ENCODE data around the gene ARL6IP4. TPM values are rescaled to one million over a fixed set of nuclear protein-coding genes. Genes with fewer than 3 reads are reported as not detected.

The ARL6IP4 gene
- total RNA-seq, 1 experiment from 2014 or later, result 133 TPM

- TF ChIP-seq, protein P1, sequence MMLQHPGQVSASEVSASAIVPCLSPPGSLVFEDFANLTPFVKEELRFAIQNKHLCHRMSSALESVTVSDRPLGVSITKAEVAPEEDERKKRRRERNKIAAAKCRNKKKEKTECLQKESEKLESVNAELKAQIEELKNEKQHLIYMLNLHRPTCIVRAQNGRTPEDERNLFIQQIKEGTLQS (CRISPR knock-in tag; conservative IDR thresholded peaks at IDR 0.05), result no peak
- TF ChIP-seq SMAD3 (CRISPR knock-in tag; IDR thresholded peaks at IDR 0.05; ENCODE audit: borderline replicate concordance) (no peak), ZBTB21 (CRISPR knock-in tag; IDR thresholded peaks at IDR 0.05; ENCODE audit: borderline replicate concordance) (no peak), JUN (CRISPR knock-in tag; IDR thresholded peaks at IDR 0.05) (no peak), ZNF423 (CRISPR knock-in tag; IDR thresholded peaks at IDR 0.05) (no peak), HMGA2 (CRISPR knock-in tag; IDR thresholded peaks at IDR 0.05) (no peak), GABPB1 (CRISPR knock-in tag; IDR thresholded peaks at IDR 0.05) (no peak), FOXK1 (CRISPR knock-in tag; IDR thresholded peaks at IDR 0.05) (no peak)
- TF ChIP-seq, protein P2, sequence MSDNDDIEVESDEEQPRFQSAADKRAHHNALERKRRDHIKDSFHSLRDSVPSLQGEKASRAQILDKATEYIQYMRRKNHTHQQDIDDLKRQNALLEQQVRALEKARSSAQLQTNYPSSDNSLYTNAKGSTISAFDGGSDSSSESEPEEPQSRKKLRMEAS (CRISPR knock-in tag; IDR thresholded peaks at IDR 0.05), result no peak
- TF ChIP-seq, protein P3, sequence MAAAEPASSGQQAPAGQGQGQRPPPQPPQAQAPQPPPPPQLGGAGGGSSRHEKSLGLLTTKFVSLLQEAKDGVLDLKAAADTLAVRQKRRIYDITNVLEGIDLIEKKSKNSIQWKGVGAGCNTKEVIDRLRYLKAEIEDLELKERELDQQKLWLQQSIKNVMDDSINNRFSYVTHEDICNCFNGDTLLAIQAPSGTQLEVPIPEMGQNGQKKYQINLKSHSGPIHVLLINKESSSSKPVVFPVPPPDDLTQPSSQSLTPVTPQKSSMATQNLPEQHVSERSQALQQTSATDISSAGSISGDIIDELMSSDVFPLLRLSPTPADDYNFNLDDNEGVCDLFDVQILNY (CRISPR knock-in tag; IDR thresholded peaks at IDR 0.05), result no peak
- CTCF ChIA-PET, result no interaction called here
These were observed 18.8 kb upstream of the ARL6IP4 start for GRCh38 chr12:122961531-122962329.

GRCh38 chr12:122963941-122964265 is 16.6 kb upstream of the ARL6IP4 start:
- no peak overlapping the region for H3K4me3 Mint-ChIP-seq
- ChIA-PET POLR2A (no interaction called here), CTCF (interaction anchor here (1.7 to 1.8 kb wide), 2 partner anchors 11 to 103 kb away, joined by 6 to 8 read pairs; partner anchors contain the start of gene OGFOD2)
- DNase-seq (ENCODE audit: low spot score) (no peak), ATAC-seq (no peak)
- TF ChIP-seq STAT6 (CRISPR knock-in tag; conservative IDR thresholded peaks at IDR 0.05; ENCODE audit: low read depth) (no peak), NR3C1 (CRISPR knock-in tag; conservative IDR thresholded peaks at IDR 0.05; ENCODE audit: low read depth) (no peak), ZBTB43 (CRISPR knock-in tag; IDR thresholded peaks at IDR 0.05) (no peak), JUN (CRISPR knock-in tag; IDR thresholded peaks at IDR 0.05) (no peak), ZNF671 (CRISPR knock-in tag; IDR thresholded peaks at IDR 0.05) (no peak), ELF4 (CRISPR knock-in tag; IDR thresholded peaks at IDR 0.05; ENCODE audit: low read depth) (no peak), SOX15 (CRISPR knock-in tag; IDR thresholded peaks at IDR 0.05) (no peak), ZNF396 (CRISPR knock-in tag; IDR thresholded peaks at IDR 0.05; ENCODE audit: borderline replicate concordance) (no peak)
- TF ChIP-seq, protein P4, sequence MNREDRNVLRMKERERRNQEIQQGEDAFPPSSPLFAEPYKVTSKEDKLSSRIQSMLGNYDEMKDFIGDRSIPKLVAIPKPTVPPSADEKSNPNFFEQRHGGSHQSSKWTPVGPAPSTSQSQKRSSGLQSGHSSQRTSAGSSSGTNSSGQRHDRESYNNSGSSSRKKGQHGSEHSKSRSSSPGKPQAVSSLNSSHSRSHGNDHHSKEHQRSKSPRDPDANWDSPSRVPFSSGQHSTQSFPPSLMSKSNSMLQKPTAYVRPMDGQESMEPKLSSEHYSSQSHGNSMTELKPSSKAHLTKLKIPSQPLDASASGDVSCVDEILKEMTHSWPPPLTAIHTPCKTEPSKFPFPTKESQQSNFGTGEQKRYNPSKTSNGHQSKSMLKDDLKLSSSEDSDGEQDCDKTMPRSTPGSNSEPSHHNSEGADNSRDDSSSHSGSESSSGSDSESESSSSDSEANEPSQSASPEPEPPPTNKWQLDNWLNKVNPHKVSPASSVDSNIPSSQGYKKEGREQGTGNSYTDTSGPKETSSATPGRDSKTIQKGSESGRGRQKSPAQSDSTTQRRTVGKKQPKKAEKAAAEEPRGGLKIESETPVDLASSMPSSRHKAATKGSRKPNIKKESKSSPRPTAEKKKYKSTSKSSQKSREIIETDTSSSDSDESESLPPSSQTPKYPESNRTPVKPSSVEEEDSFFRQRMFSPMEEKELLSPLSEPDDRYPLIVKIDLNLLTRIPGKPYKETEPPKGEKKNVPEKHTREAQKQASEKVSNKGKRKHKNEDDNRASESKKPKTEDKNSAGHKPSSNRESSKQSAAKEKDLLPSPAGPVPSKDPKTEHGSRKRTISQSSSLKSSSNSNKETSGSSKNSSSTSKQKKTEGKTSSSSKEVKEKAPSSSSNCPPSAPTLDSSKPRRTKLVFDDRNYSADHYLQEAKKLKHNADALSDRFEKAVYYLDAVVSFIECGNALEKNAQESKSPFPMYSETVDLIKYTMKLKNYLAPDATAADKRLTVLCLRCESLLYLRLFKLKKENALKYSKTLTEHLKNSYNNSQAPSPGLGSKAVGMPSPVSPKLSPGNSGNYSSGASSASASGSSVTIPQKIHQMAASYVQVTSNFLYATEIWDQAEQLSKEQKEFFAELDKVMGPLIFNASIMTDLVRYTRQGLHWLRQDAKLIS (CRISPR knock-in tag; IDR thresholded peaks at IDR 0.05; ENCODE audit: borderline replicate concordance), result no peak
- TF ChIP-seq, protein P5, sequence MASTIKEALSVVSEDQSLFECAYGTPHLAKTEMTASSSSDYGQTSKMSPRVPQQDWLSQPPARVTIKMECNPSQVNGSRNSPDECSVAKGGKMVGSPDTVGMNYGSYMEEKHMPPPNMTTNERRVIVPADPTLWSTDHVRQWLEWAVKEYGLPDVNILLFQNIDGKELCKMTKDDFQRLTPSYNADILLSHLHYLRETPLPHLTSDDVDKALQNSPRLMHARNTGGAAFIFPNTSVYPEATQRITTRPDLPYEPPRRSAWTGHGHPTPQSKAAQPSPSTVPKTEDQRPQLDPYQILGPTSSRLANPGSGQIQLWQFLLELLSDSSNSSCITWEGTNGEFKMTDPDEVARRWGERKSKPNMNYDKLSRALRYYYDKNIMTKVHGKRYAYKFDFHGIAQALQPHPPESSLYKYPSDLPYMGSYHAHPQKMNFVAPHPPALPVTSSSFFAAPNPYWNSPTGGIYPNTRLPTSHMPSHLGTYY (CRISPR knock-in tag; IDR thresholded peaks at IDR 0.05), result no peak
- TF ChIP-seq, protein P6, sequence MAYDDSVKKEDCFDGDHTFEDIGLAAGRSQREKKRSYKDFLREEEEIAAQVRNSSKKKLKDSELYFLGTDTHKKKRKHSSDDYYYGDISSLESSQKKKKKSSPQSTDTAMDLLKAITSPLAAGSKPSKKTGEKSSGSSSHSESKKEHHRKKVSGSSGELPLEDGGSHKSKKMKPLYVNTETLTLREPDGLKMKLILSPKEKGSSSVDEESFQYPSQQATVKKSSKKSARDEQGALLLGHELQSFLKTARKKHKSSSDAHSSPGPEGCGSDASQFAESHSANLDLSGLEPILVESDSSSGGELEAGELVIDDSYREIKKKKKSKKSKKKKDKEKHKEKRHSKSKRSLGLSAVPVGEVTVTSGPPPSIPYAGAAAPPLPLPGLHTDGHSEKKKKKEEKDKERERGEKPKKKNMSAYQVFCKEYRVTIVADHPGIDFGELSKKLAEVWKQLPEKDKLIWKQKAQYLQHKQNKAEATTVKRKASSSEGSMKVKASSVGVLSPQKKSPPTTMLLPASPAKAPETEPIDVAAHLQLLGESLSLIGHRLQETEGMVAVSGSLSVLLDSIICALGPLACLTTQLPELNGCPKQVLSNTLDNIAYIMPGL (CRISPR knock-in tag; IDR thresholded peaks at IDR 0.05), result no peak
- peaks cover 5% of the 10 kb centered on the region for H3K27me3 Mint-ChIP-seq (ENCODE audit: low read depth)
- H3K4me1 Mint-ChIP-seq, result peaks cover 18% of the 10 kb centered on the region
- H3K9me3 Mint-ChIP-seq, result no peaks in the 10 kb centered on the region
- H3K27ac Mint-ChIP-seq, result no peak overlapping the region
- H3K36me3 Mint-ChIP-seq, result no peaks in the 10 kb centered on the region

More at GRCh38 chr12:122961531-122962329, 18.8 kb upstream of the ARL6IP4 start:
- H3K36me3 Mint-ChIP-seq, result no peaks in the 10 kb centered on the region
- DNase-seq (ENCODE audit: low spot score) (no peak), ATAC-seq (no peak)
- POLR2A ChIA-PET, result no interaction called here
- peaks cover 5% of the 10 kb centered on the region for H3K27me3 Mint-ChIP-seq (ENCODE audit: low read depth)
- H3K27ac Mint-ChIP-seq, result no peak overlapping the region
- no peak overlapping the region for H3K4me3 Mint-ChIP-seq
- peaks cover 13% of the 10 kb centered on the region for H3K4me1 Mint-ChIP-seq
- no peaks in the 10 kb centered on the region for H3K9me3 Mint-ChIP-seq

Data from WTC11 (cell line).